Measurements from ENCODE around the gene RBM34.
"Not testable (repeated sequence)": the region's sequence is repeated elsewhere in the genome, so short reads cannot be mapped to it uniquely, and the experiment has no call there.

Gene RBM34

GRCh38 chr1:235176486-235176885 lies 15.4 kb upstream of the RBM34 start:
- no peak for DNase-seq (ENCODE audit: extremely low spot score)
- ChIA-PET POLR2A (interaction anchor here (0.9 kb wide), 1 partner anchor 16 kb away, joined by 3 read pairs; the partner anchor contains the start of gene RBM34), CTCF (interaction anchor here (0.5 kb wide), 1 partner anchor 597 kb away, joined by 3 read pairs; no protein-coding TSS in a partner anchor)
- TF ChIP-seq ZNF384 (IDR thresholded peaks at IDR 0.05) (0 out of 2 replicates have a peak, but pooled peaks have one; percentile 31), ARNT (IDR thresholded peaks at IDR 0.05) (no peak)

- DNase-seq (ENCODE audit: extremely low spot score) = no peak
- ChIA-PET CTCF (no interaction called here), POLR2A (interaction anchor here (1.4 kb wide), 1 partner anchor 9 kb away, joined by 4 read pairs; the partner anchor contains the start of gene RBM34)
- no peak for TF ChIP-seq ARNT (IDR thresholded peaks at IDR 0.05)
- no peak for TF ChIP-seq ELF4 (IDR thresholded peaks at IDR 0.05)
- no peak for TF ChIP-seq HDGF (IDR thresholded peaks at IDR 0.05; ENCODE audit: borderline replicate concordance)
- TF ChIP-seq NFRKB (IDR thresholded peaks at IDR 0.05) = no peak
- TF ChIP-seq FOXA1 (IDR thresholded peaks at IDR 0.05) = no peak
- TF ChIP-seq, protein P1, sequence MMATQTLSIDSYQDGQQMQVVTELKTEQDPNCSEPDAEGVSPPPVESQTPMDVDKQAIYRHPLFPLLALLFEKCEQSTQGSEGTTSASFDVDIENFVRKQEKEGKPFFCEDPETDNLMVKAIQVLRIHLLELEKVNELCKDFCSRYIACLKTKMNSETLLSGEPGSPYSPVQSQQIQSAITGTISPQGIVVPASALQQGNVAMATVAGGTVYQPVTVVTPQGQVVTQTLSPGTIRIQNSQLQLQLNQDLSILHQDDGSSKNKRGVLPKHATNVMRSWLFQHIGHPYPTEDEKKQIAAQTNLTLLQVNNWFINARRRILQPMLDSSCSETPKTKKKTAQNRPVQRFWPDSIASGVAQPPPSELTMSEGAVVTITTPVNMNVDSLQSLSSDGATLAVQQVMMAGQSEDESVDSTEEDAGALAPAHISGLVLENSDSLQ (IDR thresholded peaks at IDR 0.05) = no peak
- no peak for TF ChIP-seq SUZ12 (IDR thresholded peaks at IDR 0.05)
- no peak for TF ChIP-seq SP1 (IDR thresholded peaks at IDR 0.05)
- TF ChIP-seq TARDBP (IDR thresholded peaks at IDR 0.05) = no peak
- TF ChIP-seq L3MBTL2 (conservative IDR thresholded peaks at IDR 0.05) = no peak
- TF ChIP-seq FOXM1 (IDR thresholded peaks at IDR 0.05; ENCODE audit: borderline replicate concordance) = no peak
- TF ChIP-seq LEF1 (IDR thresholded peaks at IDR 0.05; ENCODE audit: borderline replicate concordance) = no peak
- no peak for TF ChIP-seq CTBP1 (IDR thresholded peaks at IDR 0.05; ENCODE audit: borderline replicate concordance)
- TF ChIP-seq FOXK2 (IDR thresholded peaks at IDR 0.05) = no peak
- TF ChIP-seq BHLHE40 (IDR thresholded peaks at IDR 0.05; ENCODE audit: borderline replicate concordance) = no peak
These were observed 8.9 kb upstream of the RBM34 start for GRCh38 chr1:235169986-235170385.

DNA sequence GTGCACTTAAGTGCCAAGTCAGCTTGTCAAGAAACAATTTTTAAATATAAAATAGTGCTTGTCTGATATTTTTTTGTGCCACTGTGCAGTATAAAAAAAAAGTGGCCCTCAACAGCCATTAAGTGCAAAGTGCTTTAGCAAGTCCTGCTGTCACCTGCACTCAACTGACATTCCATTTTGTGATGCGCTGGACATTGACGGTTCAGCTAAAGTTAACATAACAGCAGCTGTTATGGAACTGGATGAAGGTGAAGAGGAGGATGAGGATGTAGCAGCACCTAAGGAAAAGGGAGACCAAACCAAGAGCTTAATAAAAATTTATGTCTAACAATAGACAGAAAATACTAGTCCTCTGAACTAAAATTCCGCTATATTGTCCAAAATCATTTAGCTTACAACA lies 7.3 kb upstream of the RBM34 start:
- ChIA-PET CTCF (interaction anchor here (0.7 to 1.2 kb wide), 2 partner anchors 12 to 248 kb away, joined by 3 to 4 read pairs; no protein-coding TSS in a partner anchor), POLR2A (no interaction called here)
- TF ChIP-seq FOXA1 (IDR thresholded peaks at IDR 0.05) (no peak), TARDBP (IDR thresholded peaks at IDR 0.05) (no peak)
- TF ChIP-seq, protein P1 (IDR thresholded peaks at IDR 0.05) = no peak
- no peak for DNase-seq (ENCODE audit: extremely low spot score)

- DNase-seq (ENCODE audit: extremely low spot score) = no peak
- TF ChIP-seq FOXA1 (IDR thresholded peaks at IDR 0.05) = no peak
- TF ChIP-seq ELF4 (IDR thresholded peaks at IDR 0.05) = no peak
- no peak for TF ChIP-seq ZNF384 (IDR thresholded peaks at IDR 0.05)
- TF ChIP-seq CTBP1 (IDR thresholded peaks at IDR 0.05; ENCODE audit: borderline replicate concordance) = no peak
- TF ChIP-seq BHLHE40 (IDR thresholded peaks at IDR 0.05; ENCODE audit: borderline replicate concordance) = no peak
- no peak for TF ChIP-seq FOXM1 (IDR thresholded peaks at IDR 0.05; ENCODE audit: borderline replicate concordance)
- no peak for TF ChIP-seq SP1 (IDR thresholded peaks at IDR 0.05)
- no peak for TF ChIP-seq SUZ12 (IDR thresholded peaks at IDR 0.05)
- ChIA-PET POLR2A (interaction anchor here (1.0 to 1.4 kb wide), 17 partner anchors 9 to 675 kb away, joined by 3 to 27 read pairs (median 5); partner anchors contain the start of genes B3GALNT2, GGPS1 and TOMM20), CTCF (interaction anchor here (0.6 kb wide), 1 partner anchor 34 kb away, joined by 3 read pairs; no protein-coding TSS in a partner anchor)
These were observed 756 bp upstream of the RBM34 start for GRCh38 chr1:235161685-235162327.

- ChIA-PET POLR2A (interaction anchor here (0.6 to 1.4 kb wide), 34 partner anchors 8 to 676 kb away, joined by 3 to 27 read pairs (median 4); partner anchors contain the start of genes B3GALNT2, GGPS1, TBCE and TOMM20), CTCF (interaction anchor here (0.6 to 0.9 kb wide), 3 partner anchors 53 to 617 kb away, joined by 3 read pairs; no protein-coding TSS in a partner anchor)
- no peak for DNase-seq (ENCODE audit: extremely low spot score)
These were observed 580 bp downstream of the RBM34 start for GRCh38 chr1:235160383-235160956.

DNA sequence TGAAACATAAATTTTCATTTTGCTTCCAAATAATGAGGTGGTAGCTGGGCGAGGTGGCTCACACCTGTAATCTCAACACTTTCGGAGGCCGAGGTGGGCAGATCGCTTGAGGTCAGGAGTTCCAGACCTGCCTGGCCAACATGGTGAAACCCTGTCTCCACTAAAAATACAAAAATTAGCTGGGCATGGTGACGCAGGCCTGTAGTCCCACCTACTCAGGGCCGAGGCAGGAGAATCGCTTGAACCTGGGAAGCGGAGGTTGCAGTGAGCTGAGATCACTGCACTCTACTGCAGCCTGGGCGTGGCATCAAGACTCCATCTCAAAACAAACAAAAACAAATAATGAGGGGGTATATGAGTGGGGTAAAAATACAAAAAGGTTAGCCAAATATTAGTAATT lies 1.1 kb downstream of the RBM34 start:
- POLR2A ChIA-PET = interaction anchor here (1.0 kb wide), 1 partner anchor 10 kb away, joined by 5 read pairs; no protein-coding TSS in a partner anchor
- CTCF ChIA-PET = interaction anchor here (0.8 kb wide), 1 partner anchor 57 kb away, joined by 3 read pairs; no protein-coding TSS in a partner anchor

More at GRCh38 chr1:235160383-235160956, 580 bp downstream of the RBM34 start:
- TF ChIP-seq LEF1 (IDR thresholded peaks at IDR 0.05; ENCODE audit: borderline replicate concordance) (no peak), NFRKB (IDR thresholded peaks at IDR 0.05) (no peak), HDGF (IDR thresholded peaks at IDR 0.05; ENCODE audit: borderline replicate concordance) (no peak), L3MBTL2 (conservative IDR thresholded peaks at IDR 0.05) (no peak), CTBP1 (IDR thresholded peaks at IDR 0.05; ENCODE audit: borderline replicate concordance) (no peak), FOXM1 (IDR thresholded peaks at IDR 0.05; ENCODE audit: borderline replicate concordance) (no peak), FOXA1 (IDR thresholded peaks at IDR 0.05) (no peak), ARNT (IDR thresholded peaks at IDR 0.05) (no peak), ZNF384 (IDR thresholded peaks at IDR 0.05) (no peak), BHLHE40 (IDR thresholded peaks at IDR 0.05; ENCODE audit: borderline replicate concordance) (no peak), SP1 (IDR thresholded peaks at IDR 0.05) (no peak), FOXK2 (IDR thresholded peaks at IDR 0.05) (no peak), TARDBP (IDR thresholded peaks at IDR 0.05) (no peak), SUZ12 (IDR thresholded peaks at IDR 0.05) (no peak), ELF4 (IDR thresholded peaks at IDR 0.05) (no peak)
- TF ChIP-seq, protein P1 (IDR thresholded peaks at IDR 0.05) = no peak

GRCh38 chr1:235159284-235159683 lies 1.8 kb downstream of the RBM34 start:
- CTCF ChIA-PET = interaction anchor here (0.8 kb wide), 1 partner anchor 56 kb away, joined by 3 read pairs; no protein-coding TSS in a partner anchor
- POLR2A ChIA-PET = interaction anchor here (0.6 to 1.0 kb wide), 2 partner anchors 9 to 202 kb away, joined by 3 to 5 read pairs; no protein-coding TSS in a partner anchor

More for the DNA sequence above, 1.1 kb downstream of the RBM34 start:
- DNase-seq (ENCODE audit: extremely low spot score) = not testable (repeated sequence)

More at GRCh38 chr1:235159284-235159683, 1.8 kb downstream of the RBM34 start:
- DNase-seq (ENCODE audit: extremely low spot score) = not testable (repeated sequence)
